Measurements from ENCODE around the gene BRD7.

BRD7 gene

DNA sequence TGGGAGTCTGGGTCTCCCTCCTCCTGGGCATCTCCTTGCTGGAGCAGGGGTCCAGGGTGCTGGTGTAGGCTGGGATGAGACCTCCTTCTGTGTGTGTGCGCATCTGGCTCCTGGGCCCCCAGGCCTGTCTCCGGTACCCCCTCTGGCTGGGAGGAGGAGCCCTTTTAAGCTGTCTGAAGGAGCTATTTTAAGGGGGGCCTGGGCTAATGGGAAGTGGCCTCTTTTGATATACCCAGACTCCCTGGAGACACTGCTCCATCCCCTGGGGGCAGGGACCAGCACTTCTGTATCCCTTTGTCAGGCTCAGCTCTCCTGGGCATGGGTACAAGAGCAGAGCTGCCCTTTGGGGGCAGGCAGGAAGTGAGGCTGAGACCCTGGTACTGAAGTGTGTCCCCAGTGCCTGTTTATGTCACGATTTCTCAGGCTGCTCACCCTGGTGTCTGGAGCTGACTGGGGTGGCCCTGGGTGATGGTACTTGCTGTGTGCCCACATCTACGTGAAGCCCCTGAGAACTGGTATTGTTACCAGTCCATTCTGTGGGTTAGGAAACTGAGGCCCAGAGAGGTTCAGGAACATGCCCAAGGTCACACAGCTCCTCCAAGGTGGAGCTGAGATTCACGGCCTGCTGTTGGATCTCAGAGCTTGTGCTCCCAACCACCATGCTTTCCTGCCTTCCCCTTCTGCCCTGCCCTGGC, 96.0 kb downstream of the BRD7 start:
- no peak for DNase-seq (ENCODE audit: low read depth in 2 of 2)

DNA sequence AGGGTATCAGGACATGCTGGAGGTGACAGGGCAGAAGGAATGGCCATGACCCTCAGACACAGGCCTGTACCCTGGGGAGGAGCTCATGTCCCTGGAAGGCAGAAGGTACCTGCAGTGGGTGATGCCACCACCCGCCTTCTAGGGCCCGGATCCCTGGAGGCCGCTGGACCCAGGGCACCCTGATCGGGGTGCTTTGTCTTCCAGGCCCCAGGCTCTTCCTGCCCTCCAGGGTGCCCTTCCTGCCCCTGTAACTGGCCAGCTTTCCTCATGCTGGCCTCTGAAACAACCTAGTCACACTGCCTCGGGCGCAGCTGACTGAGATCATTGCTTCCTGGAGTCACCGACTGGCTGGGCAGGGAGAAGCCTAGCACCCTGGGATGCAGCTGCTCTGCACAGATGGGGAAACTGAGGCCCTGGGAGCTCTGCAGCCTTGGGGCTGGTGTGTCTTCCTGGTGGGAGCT, 96.6 kb downstream of the BRD7 start:
- no peak for DNase-seq (ENCODE audit: low read depth in 2 of 2)

DNA sequence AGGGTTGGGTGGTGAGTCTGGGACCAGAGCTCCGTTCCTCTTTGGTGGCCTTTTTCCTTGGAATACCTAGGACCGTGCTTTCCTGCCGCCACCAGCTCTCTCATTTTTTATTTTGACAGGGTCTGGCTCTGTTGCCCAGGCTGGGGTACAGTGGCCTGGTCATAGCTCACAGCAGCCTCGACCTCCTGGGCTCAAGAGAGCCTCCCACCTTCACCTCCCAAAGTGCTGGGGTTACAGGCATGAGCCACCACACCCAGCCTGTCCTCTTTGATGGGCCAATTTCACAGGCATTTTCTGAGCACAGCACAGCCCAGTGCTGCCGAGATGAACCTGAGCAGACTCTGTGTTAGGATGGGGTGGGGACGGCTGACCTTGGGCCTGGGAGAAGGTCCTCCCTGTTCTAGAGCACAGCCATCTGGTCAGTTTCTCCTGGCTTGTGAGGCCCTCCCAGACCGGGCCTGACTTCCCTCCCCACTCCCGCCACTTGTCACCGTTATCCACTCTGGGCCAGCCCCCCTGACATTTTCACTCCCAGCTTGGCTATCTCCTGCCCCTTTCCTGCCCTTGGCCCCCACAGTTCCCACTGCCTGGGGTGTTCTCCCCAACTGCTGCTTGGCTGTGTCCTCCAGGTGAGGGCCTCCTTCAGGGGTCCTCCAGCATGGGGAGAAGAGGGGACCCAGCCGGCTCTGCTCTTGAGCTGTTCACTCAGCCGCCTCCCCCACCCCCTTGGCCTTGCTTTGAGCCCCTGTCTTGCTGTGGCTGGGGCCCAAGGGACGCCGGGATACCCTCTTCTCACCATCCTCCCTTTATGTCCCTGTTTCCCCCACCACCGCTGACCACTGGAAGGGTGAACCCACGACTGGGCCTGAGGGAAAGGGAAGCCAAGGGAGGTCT, 97.4 kb downstream of the BRD7 start:
- no peak for DNase-seq (ENCODE audit: low read depth in 2 of 2)

DNA sequence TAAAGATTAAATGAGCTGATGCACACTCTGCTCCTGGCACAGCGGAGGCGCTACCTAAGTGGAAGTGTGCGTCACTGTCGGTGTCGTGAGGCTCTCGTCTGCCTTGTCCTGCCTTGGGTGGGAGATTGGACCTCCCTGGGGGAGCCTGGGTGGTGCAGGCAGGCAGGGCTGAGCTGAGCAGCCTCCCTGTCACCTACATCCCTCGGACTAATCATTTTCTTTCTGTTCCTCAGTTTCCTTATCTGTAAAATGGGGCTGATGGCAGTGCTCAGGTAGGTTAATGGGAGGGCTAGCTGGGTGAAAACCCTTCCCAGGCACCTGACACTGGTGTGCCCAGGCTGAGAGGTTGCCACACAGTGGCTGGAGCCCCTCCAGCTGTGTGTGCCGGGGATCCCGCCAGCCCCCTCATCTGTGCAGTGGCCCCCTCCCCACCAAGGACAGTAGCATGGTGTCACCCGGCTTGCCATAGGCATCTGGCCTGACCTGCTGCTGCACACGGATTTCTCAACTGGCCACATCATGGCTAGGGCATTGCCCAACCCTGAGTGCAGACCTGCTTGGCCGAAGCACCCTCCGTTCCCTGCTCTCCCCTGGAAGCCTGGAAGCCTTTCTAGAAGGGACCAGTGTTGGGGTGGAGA, 98.2 kb downstream of the BRD7 start:
- no peak for DNase-seq (ENCODE audit: low read depth in 2 of 2)

DNA sequence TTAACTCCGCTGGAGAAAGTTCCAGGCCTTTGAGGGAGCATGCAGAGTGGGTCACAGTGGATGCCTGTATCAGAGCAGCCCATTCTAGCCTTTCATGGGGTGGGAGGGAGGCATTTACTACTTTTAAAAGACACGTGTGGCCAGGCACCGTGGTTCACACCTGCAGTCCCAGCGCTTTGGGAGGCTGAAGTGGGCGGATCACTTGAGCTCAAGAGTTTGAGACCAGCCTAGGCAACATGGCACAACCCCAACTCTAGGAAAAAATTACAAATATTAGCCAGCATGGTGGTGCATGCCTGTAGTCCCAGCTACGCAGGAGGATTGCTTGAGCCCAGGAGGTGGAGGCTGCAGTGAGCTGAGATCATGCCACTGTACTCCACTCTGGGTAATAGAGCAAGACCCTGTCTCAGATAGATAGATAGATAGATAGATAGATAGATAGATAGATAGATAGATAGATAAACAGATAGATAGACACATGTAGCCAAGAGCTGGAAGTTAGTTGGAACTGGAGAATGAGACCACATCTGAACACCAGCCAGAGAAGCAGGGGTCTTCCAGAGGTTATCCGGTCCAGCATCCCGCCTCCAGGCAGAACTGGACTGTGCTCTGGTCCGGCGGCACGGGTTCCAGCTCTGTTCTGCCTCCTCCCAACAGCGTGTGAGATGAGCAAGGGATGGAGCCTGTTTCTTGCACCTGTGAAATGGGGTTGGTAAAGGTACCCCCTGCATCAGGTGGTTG, 98.8 kb downstream of the BRD7 start:
- no peak for DNase-seq (ENCODE audit: low read depth in 2 of 2)

DNA sequence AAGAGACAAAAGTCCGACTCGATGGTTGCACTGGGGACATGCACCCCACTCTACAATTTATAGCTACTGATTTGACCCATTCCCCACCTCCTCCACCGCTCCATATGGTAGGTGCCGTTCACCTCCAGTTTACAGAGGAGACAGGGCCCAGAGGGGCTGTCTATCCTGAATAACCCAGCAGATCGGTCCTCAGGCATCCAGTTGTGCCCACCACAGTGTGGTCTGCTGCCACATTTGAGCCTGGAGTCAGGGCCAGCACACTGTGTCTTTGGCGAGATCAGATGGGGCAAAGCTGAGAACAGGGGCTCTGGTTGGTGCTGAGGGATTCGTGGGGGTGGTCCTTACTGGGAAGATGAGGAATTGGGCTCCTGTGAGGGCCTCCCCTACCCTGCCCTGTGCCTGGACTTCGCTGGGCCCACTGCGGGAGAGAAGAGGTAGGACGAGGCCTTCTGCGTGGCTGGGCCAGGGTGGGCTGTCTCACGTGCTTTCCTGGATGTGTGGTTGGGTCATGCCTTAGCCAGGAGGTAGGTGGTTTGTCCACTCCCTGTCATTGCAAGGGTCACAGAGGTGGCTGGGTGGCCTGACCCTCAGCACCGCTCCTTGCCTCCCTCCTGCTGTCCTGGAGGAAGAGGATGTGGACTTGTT, 99.6 kb downstream of the BRD7 start:
- DNase-seq (ENCODE audit: low read depth in 2 of 2): no peak

DNA sequence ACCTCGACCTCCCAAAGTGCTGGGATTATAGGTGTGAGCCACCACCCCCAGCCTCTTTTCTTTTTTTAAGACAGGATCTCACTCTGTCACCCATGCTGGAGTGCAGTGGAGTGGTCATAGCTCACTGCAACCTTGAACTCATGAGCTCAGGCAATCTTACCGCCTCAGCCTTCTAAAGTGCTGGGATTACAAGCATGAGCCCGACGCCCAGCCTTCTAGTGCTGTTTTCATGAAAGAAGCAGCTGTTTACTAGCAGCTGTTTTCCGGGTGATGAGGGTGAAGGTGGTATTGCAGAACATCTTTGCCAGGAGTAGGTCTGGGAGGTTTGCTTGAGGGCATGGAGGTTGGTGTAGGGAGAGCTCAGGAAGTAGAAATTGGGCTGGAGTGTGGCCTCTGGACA, 100.4 kb downstream of the BRD7 start:
- no peak for DNase-seq (ENCODE audit: low read depth in 2 of 2)

DNA sequence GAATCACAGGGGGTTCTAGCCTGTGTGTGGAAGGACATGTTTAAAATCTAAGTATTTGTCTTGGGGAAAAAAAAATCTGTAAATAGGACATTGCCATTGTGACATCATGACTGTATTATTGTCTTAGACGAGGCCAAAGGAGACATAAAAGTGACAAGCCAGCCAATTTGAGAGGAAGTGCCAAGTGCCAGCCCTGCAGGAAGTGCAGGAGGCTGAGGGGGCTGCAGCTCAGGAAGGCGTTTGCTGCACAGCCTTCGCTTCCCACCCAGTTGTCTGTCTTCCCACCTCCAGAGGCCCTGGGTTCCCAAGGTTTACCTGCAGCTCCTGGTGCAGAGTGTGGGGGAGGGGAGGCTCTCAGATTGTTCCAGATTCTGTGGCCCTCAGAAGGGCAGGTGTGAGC, 101.1 kb downstream of the BRD7 start:
- DNase-seq (ENCODE audit: low read depth in 2 of 2): no peak

DNA sequence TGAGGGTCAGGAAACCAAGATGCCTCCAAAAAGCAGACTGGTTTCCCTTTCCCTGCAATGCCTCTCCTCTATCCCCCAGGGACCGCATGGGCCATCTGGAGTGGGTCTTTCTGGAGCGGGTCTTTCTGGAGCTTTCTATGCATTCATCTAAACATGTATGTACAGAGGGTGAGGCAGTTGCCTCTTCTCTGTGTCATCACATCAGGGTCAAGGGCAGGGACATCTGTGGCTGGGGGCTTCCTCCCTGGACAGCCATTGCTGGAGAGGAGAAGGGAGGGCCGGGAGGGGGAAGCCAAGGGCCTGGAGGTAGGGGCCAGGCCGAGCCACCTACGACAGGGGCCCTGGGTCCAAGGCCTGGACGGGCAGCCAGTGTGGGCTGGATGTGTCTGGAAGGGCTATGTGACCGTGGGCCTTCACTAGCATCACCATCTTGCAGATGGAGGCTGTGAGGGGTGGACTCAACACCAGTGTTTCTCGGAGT, 101.6 kb downstream of the BRD7 start:
- DNase-seq (ENCODE audit: low read depth in 2 of 2): no peak

DNA sequence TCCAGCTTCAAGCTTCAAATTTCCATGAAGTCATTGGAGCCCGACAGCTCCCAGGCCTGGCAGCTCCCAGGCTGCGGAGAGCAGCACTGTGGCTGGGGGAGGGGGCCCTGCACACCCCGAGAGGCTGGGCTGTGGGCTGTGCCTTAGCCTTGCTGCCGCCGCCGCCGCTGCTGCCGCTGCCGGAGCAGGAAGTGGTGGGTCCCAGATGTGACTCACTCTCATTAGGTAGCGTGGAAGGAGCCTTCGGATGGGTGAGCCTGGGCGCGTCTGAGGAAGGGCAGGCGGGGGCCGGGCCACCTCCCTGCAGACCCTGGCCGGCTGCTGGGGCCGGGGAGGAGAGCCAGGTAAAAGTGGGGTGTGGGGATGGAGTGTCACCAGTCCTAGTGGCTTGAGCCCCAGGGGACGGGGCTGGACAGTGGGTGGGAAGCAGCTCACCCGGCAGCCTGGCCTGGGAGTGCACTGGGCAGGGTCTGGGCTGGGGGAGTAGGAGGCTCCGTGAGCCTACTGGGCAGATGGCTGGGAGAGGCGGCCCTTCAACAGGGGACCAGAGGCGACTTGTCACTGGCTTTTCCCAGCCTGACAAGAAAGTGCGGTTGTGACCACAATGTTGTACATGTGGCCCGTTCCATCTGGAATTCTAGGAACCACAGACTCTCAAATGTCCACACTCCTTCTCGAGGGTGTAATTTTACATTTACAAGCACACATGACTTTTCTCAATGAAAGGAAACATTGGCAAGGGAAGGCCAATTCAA, 102.3 kb downstream of the BRD7 start, which contains the start of gene ADCY7:
ADCY7 (plus strand) TSS at position 215 of the 755 bp plus-strand sequence. CDS start 21,629 bp downstream, outside the sequence.
- peak; percentile 73 to 77 for DNase-seq (ENCODE audit: low read depth in 2 of 2)

All from stimulated activated CD8-positive, alpha-beta memory T cell treated with anti-CD3 and anti-CD28 coated beads, Interleukin-2, amount 100 ng/mL, for 48 hours (primary cell).